HG02763 (cell line): ENCODE results near the gene MAML3.

ENCODE experiments used
- ATAC-seq: cut with Tn5 transposase; IDR thresholded peaks from one replicate; pipeline ENCODE4 v1.9.1; 2021; ENCODE audit warnings: mild to moderate bottlenecking, moderate library complexity; ENCODE audit not compliant: unreplicated experiment

MAML3 gene

GRCh38 chr4:140102421-140102820 is 51.6 kb downstream of the MAML3 start:
- no peak for ATAC-seq

GRCh38 chr4:140100771-140101170 is 53.2 kb downstream of the MAML3 start:
- no peak for ATAC-seq

GRCh38 chr4:140099983-140100382 is 54.0 kb downstream of the MAML3 start:
- ATAC-seq, result no peak

GRCh38 chr4:140098455-140099160 is 55.4 kb downstream of the MAML3 start:
- no peak for ATAC-seq

GRCh38 chr4:140097572-140097971 is 56.4 kb downstream of the MAML3 start:
- ATAC-seq, result no peak

GRCh38 chr4:140096921-140097320 is 57.1 kb downstream of the MAML3 start:
- ATAC-seq, result no peak

- ATAC-seq, result no peak
Measured at GRCh38 chr4:140096483-140096861, 57.5 kb downstream of the MAML3 start.

- no peak for ATAC-seq
Measured at GRCh38 chr4:140095694-140096482, 58.1 kb downstream of the MAML3 start.

GRCh38 chr4:140094438-140095420 is 59.3 kb downstream of the MAML3 start:
- no peak for ATAC-seq

GRCh38 chr4:140092094-140092851 is 61.7 kb downstream of the MAML3 start:
- no peak for ATAC-seq

- no peak for ATAC-seq
Measured at GRCh38 chr4:140091305-140091704, 62.7 kb downstream of the MAML3 start.

- no peak for ATAC-seq
Measured at GRCh38 chr4:140090215-140090731, 63.7 kb downstream of the MAML3 start.

GRCh38 chr4:140089216-140089615 is 64.8 kb downstream of the MAML3 start:
- no peak for ATAC-seq

GRCh38 chr4:140088323-140088967 is 65.5 kb downstream of the MAML3 start:
- ATAC-seq, result no peak

GRCh38 chr4:140085881-140086280 is 68.1 kb downstream of the MAML3 start:
- ATAC-seq, result no peak

GRCh38 chr4:140085062-140085622 is 68.8 kb downstream of the MAML3 start:
- no peak for ATAC-seq

- no peak for ATAC-seq
Measured at GRCh38 chr4:140084385-140084784, 69.6 kb downstream of the MAML3 start.

- ATAC-seq, result no peak
Measured at GRCh38 chr4:140082391-140082755, 71.6 kb downstream of the MAML3 start.

GRCh38 chr4:140081641-140082390 is 72.2 kb downstream of the MAML3 start:
- ATAC-seq, result no peak
